Muscle of back (tissue), 13 donors: Measurements from ENCODE around the gene MKRN2OS. TPM values are rescaled to one million over a fixed set of nuclear protein-coding genes. Genes with fewer than 3 reads are reported as not detected.

Experiments used
- DNase-seq, 3 donors: peaks; one replicate each; pipeline versions ENCODE4 v3.0.0 to v3.0.0-alpha.2; 2013
- long read RNA-seq, 9 donors: transcript quantifications; one replicate each; lab custom pipeline, GENCODE V29; 2026
- polyA plus RNA-seq, 10 donors: library from polyadenylated mRNA; unstranded; fragments of 120-200 nt; gene quantifications; one replicate each; pipeline ENCODE4 v1.2.1, GENCODE V29; 2013; ENCODE audit not compliant: insufficient read length in 10 of 10

The MKRN2OS gene, protein sequence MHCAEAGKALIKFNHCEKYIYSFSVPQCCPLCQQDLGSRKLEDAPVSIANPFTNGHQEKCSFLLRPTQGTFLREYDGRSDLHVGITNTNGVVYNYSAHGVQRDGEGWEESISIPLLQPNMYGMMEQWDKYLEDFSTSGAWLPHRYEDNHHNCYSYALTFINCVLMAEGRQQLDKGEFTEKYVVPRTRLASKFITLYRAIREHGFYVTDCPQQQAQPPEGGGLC
- polyA plus RNA-seq: 1 to 10 TPM in 2 of 10 donors, under 1 TPM in 8; 0.20 to 1.2 (median 0.49) TPM
- long read RNA-seq, donor 1: 0 reads
- long read RNA-seq, donor 2, partial matches to known transcripts: 0 of 9 reads
- long read RNA-seq, donor 2, other reads (novel, unspliced or antisense): 9 of 9 reads
- long read RNA-seq, donor 3: 0 reads
- long read RNA-seq, donor 4: 0 reads
- long read RNA-seq, donor 5: 0 reads
- long read RNA-seq, donor 6: 0 reads
- long read RNA-seq, donor 7: 0 reads
- long read RNA-seq, donor 8: 0 reads
- long read RNA-seq, donor 9: 0 reads

DNA sequence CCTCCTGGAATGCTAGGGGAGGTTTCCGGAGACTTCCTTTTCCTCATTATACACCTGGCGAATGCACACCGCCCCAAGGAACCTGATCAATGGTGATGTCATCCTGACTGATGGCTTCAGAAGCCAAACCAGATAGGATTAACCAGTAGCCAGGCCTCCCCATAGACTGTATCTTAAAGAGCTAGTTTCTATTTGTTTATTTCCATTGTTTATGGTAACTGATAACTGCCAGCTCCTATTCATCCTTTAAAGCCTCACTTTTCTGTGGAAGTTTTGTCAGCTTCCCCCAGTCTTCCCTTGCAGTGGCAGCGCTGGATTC, at the start of gene MKRN2OS:
Gene MKRN2OS, minus strand, starts transcription at position 27 of the 319 bp plus-strand sequence. CDS start 35 bp downstream, outside the sequence.
- DNase-seq: no peak

DNA sequence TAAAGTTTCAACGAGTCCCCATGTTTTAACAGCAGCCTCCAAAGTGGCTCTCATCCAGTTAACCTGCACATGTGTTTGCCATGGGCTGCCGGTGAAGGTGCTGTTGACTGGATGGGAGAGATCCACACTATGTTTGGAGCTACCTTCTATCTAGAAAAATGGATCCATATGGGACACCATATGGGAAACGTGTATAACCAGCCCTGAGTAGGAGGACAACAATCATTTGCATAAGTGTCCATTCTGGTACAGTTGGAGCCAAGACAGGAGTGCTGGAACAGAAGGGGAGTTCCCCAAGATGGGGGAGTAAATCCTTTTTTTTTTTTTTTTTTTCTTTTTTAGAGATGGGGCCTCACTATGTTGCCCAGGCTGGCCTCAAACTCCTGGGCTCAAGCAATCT, 48.2 kb upstream of the MKRN2OS start:
- no peak for DNase-seq

DNA sequence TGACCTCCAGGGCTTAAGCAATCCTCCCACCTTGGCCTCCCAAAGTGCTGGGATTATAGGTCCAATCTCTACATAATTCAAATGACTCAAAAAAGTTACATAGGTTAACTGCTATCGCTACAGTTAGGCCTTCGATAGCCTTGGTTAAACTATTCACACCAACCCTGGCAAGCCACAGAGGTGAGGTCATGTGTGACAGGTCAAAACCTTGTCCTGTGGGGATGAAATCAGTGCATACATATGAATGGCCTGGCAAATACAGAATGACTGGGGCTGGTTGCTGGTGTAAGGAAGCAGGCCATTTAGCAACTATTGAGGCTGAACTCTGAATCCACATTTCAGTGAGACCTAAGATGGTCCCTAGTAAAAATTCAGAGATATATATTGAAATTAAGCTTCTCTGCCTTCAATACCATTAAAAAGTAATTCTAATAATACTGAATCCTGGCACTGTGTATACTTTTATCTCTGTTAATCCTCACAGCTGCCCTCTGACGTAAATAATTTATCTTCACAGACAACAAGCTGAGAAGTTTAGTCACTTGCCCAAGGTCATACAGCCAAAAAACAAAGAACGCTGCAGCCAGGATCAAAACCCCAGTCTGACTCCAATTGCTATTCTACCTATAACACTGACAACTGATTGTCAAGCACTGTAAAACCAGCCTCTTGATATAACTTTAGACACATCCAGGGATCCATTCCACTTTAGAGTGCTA, 46.9 kb upstream of the MKRN2OS start:
- no peak for DNase-seq

DNA sequence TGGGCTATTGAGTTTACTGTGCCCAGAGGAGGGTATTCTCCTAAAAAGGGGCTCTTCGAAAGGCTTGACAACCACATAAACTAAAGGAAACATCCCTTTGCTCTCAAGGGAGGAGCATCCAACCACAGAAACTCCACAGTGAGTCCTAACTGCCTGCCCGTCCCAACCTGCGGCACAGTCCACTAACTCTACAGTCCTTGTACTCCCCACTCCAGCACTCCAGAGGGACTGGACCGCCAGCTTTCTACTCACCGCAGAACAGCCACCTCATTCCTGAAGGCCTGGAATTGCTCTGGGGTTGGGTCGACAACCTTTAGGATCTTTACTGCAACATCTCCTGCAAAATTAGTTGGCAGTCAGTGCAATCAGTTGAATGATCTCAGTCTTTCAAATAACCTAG, 46.2 kb upstream of the MKRN2OS start:
- DNase-seq: no peak

DNA sequence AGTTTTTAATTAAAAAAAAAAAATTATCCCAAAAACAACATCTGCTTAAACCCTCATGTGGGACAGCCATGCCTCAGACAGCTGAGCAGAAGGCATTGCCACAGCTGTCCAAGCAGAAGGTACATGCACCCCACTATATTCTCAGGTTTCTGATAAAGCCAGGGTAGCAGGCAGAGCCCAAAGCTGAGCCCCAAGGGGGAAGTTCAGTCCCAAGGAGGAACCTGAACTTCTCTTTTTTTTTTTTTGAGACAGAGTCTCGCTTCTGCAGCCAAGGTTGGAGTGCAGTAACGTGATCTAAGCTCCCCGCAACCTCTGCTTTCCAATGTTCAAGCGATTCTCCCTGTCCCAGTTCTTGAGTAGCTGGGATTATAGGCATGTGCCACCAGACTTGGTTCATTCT, 44.8 kb upstream of the MKRN2OS start:
- no peak for DNase-seq

DNA sequence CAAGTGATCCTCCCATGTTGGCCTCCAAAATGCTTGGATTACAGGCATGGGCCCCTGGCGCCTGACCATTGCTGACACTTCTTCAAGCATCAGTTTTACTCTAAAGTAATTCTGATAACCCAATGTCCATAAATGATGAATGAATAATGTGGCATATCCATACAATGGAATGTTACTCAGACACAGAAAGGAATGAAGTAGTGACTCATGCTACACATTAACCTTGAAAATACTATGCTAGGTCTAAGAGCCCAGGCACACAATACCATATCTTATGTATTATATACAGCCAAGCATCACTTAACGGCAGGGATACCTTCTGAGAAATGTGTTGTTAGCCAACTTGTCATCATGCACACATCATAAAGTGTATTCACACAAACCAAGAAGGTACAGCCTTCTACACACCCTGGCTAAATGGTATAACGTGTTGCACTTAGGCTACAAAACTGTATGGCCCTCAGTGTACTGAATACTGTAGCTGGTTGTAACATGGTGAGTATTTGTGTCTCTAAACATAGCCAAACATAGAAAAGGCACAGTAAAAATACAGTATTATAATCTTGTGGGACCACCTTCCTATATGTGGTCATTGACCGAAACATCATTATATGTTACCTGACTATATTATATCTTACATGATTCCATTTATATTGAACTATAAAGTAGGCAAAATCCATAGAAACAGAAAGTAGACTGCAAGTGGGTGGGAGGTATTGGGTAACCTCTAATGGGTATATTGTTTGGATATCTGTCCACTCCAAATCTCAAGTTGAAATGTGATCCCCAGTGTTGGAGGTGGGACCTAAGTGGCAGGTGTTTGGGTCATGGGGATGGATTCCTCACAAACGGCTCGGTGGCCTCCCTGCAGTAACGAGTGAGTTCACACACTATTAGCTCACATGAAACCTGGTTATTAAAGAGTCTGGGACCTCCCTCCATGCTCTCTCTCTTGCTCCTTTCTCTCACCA, 43.0 kb upstream of the MKRN2OS start:
- DNase-seq: peak in 1 of 3 donors; percentile 22

DNA sequence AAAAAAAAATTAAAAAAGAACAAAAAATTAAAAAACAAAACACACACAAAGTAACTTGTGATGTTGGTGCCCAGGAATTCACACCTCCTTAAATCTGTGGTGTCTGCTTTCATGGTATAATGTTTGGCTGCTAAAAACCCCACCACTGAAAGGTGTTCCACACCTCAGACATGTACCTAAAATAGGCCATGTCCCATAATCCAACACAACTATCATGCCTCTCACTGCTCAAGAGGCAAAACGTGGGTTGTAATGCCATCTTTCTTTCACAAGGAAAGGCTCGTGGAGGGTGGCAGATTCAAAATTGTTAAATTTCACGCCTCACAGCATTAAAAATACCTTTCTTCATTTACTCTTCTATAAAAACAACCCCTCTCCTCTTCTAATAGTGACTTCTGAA, 41.1 kb upstream of the MKRN2OS start:
- no peak for DNase-seq

DNA sequence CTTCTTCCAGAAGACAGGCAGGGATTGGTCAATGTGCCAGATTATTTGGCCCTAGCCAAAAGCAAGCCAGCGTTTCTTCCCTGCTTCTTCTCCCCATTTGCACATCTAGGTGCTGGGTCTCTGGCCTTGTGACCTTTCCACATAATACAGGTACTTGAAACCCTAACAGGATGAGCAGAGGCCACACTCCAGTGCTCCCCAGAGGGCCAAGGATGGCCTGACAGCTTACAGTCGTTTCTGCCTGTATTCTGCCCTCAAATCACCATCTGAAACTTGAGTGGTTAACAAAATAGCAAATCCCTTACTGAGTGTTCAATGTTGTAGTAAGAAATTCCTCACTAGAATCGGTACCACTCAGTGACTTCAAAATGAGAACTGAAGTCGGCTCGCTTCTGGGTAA, 40.7 kb upstream of the MKRN2OS start:
- no peak for DNase-seq

DNA sequence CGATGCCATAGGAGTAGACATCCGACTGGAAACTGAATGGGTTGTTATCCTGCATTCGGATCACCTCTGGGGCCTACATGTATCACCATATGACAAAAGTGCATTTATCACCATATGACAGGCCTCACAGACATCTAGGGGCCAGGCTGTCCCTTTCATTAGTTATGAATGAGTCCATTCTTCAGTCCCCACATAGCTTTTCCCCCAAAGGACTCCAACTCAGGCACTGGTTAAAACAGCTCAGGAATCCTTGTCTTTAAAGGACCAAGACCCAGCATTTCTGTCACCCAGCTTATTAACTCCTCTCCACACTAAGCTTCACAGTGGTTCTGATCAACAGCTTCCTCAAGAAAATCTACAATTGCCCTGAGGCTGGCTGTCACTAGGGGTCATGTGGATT, 39.9 kb upstream of the MKRN2OS start:
- no peak for DNase-seq

DNA sequence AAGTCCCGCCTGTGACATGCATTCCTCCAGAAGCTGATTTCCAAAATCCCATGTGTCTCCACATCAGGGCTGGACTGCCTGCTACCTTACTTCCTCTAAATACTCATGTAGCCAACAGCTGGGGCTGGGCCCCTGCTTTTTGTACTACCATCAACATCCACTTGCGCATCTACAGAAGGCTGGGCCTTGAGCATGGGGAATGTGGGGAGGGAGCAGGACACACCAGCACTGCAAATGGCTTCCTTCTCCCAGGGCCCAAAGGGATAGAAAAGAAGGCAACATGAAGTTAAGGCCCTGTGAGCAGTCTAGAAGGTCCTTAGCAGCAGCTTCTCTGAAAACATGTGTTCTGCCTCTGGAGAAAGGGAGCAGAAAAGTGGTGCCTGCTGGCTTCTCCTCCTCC, 38.8 kb upstream of the MKRN2OS start:
- DNase-seq: no peak

DNA sequence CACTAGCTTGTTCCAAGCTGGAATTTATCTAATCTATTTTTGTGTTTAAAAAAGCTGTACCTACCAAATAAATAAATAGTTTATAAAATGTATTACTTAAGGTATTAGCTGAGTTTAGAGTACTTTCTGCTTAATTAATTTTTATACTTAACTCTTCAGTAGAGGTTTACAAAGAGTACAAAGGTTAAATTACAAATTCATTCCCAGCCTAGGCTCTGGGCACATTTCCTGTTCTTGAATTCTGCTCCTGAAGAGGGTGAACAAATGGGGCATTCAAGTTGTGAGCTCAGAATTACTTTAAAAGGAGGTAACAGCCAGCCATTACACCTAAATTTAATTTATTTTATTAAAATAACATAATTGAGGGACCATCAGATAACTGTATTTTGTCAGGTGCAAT, 38.0 kb upstream of the MKRN2OS start:
- DNase-seq: no peak

DNA sequence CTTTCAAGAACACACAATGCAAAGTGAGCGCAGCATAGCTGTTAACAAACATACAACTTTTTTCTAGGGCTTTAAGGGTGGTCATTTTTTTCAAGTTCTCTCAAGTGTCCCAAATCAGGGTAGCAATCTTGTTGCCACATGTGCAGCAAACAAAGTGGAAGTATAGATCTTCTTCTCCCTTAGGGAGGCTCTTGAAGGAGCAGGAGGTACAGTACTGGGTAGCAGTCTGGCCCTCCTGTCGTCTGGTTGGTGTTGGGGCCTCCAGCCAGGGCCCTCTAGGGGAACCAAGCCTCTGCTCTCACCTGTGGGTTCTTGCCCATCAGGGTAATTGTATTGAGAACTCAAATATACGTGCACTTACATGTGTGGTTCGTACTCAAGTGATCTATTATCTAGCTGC, 37.4 kb upstream of the MKRN2OS start:
- no peak for DNase-seq

DNA sequence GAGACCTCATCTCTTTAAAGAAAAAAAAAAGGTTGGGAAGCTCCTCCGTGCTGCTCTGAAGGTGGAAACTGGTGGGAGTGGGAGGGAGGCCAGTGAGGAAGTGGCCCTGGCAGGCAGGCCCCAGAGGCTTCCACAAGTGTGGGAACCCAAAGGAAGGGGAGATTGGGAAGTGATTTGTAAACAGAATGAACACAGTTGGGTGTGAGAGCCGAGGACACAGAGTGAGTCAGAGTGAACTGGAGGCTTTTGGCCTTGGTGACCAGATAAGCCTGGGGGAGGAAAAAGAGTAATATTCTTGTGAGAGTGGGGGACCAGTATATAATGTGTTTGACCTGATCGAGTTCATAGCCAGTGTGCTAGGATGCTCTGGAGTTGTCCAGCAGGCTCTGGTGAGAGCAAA, 34.6 kb upstream of the MKRN2OS start:
- no peak for DNase-seq

DNA sequence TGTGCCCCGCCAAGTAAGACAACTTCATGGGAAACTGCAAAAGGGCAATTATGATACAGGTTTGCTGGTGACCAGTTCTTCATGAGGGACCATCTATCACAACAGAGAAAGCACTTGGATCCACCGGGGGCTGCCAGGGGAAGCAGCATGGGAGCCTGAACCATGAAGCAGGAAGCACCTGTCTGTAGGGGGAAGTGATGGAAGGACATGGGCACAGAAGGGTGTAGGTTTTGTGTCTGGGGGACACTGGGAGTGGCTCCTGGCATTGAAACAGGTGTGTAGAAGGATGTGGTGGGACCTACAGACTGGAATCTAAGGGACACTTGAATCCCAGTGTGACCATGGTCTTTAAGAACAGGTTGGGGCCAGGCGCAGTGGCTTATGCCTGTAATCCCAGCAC, 34.2 kb upstream of the MKRN2OS start:
- DNase-seq: no peak

DNA sequence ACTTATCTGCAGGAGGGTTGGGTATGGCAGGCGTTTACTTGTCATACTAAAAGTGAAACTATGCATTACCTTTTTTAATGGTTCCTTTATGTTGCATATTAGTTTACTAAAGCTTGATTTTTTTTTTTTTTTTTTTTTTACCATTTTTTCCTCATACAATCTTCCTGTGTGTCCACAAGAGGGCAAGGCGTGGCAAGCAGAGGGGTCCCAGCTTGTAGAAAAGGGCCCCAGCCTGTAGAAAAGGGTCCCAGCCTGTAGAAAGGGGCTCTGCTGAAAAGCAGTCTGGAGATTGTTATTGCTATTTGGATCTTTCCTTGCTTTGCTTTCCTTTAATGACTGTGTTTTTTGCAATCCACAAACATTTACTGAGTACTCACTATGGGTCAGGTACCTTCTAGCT, 33.4 kb upstream of the MKRN2OS start:
- DNase-seq: no peak

DNA sequence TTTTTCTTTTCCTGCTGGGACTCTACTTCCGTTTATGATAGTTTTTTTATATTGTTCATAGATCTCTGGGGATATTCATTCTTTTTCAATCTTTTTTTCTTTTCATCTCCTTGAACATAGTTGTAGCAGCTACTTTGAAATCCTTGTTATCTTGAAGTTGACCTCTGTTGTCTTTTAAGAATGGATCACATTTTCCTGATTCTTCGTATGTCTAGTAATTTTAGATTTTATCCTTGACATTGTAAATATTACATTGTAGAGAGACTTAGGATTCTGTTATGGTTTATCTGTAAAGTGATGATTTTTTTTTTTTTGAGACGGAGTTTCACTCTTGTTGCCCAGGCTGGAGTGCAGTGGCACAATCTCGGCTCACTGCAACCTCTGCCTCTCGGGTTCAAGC, 32.1 kb upstream of the MKRN2OS start:
- no peak for DNase-seq

DNA sequence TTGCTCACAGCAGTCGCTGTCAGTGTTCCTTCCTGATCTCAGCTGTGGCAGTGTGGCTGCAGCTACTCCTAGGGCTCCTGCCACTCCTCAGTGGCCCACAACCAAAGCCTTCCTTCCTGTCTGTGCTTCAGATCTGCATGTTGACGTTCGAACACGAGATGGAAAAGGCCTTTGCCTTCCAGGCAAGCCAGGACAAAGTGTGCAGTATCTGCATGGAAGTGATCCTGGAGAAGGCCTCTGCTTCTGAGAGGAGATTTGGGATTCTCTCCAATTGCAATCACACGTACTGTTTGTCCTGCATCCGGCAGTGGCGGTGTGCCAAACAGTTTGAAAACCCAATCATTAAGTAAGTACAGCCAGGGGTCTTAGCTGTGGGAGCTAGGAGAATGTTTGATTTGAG, 29.4 kb upstream of the MKRN2OS start:
- no peak for DNase-seq

DNA sequence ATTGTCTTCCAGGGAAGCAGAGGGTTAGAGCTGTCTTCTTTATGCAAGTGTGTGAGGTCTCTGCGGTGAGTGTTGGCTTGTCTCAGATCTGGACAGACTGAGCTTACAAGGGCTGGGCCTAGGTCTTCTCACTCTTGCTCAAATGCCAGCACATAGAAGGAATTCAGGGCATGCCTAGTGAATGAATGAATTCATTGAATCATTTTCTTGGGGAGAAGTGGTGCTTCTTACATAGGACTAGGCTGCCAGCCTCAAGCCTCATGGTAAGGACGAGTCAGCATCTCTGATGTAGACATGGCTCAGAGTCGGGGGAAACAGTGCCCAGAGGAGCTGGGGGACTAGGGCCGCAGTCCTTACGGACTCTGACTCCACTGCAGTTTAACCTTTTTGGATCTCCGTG, 28.8 kb upstream of the MKRN2OS start:
- no peak for DNase-seq

DNA sequence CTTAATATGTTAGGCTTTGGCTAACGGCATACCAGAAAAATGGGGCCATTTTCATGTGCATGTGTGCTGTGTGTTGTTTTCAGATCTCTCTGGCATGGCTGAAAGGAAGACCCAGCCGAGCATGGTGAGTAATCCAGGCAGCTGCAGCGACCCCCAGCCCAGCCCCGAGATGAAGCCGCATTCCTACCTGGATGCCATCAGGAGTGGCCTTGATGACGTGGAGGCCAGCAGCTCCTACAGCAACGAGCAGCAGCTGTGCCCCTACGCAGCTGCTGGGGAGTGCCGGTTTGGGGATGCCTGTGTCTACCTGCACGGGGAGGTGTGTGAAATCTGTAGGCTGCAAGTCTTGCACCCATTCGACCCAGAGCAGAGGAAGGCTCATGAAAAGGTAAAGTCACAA, 26.7 kb upstream of the MKRN2OS start:
- DNase-seq: no peak

DNA sequence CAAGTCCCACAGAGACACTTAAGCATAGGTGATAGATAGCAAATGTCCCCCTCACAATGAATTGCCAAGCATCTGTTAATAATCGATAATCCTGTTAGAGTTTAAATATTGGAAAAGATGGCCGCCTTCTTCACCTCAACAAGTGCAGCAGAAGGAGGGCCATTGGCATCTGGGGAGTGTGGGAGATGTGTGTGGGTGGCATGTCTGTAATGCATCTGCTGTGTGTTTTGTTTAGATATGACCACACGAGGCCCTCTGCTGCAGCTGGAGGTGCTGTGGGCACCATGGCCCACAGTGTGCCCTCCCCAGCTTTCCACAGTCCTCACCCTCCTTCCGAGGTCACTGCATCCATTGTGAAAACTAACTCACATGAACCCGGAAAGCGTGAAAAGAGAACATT, 24.5 kb upstream of the MKRN2OS start:
- DNase-seq: no peak

DNA sequence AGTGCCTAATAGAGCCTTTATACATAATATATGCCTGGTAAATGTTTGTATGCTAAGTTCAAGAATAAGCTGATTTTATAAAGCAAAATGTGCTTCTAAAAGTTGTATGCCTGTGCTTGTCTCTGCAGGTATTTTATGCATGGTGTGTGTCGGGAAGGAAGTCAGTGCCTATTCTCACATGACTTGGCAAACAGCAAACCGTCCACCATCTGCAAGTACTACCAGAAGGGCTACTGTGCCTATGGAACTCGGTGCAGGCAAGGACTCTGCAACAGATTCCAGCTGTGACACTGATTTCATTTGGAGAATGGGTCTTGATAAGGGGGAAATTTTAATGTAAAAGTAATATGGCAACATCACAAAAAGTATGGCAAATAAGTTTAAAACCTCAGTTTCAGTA, 23.4 kb upstream of the MKRN2OS start:
- no peak for DNase-seq

DNA sequence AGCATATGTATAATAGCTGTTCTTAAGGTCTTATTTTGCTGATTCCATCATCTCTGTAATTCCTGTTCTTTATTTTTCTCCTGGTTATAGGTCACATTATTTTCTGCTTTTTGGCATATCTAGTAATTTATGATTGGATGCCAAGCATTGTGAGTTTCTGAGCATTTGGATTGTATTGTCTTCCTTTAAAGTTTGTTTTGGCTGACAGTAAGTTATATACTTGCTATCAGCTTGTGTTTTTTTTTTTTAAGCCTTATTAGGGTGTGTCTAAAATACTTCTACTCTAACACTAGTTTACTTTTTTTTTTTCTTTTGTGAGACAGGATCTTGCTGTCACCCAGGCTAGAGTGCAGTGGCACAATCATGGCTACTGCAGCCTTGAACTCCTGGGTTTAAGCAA, 21.7 kb upstream of the MKRN2OS start:
- no peak for DNase-seq
